ENCODE data around the gene CACNA1D.

DNA sequence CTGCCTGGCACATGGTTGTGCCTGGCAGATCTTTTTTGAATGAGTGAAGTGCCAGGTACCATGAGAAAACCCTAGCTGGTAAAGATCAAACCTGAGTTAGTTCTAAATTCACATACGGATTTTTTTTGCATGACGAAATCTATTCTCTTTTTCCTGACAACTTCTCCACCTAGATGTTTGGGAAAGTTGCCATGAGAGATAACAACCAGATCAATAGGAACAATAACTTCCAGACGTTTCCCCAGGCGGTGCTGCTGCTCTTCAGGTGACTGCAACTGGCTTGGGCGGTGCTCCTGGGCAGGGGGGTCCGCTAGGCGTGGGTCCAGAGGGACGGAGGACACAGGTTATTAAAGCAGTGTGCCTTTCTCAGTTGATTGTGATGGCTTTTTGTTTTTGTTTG lies 280.0 kb downstream of the CACNA1D start:
- TF ChIP-seq SP1 (IDR thresholded peaks at IDR 0.05) = no peak
- no peak for TF ChIP-seq ZNF384 (IDR thresholded peaks at IDR 0.05)
- TF ChIP-seq CTBP1 (IDR thresholded peaks at IDR 0.05; ENCODE audit: borderline replicate concordance) = no peak
- TF ChIP-seq FOXM1 (IDR thresholded peaks at IDR 0.05; ENCODE audit: borderline replicate concordance) = no peak
- no peak for TF ChIP-seq FOXA1 (IDR thresholded peaks at IDR 0.05)

Measured in HEK293T (cell line).